Psoas muscle (tissue), 8 donors: ENCODE measurements around the gene UNC5B. TPM values are rescaled to one million over a fixed set of nuclear protein-coding genes. Genes with fewer than 3 reads are reported as not detected.
A peak's percentile ranks its signal among the peaks of the same experiment; 100 is the strongest.

Source experiments
- ATAC-seq, 4 donors: fragments of 200-7000 bp; cut with Tn5 transposase; one replicate each; pipeline ENCODE4 v1.9.1; 2020; ENCODE audit warnings: moderate library complexity in 3 of 4, mild to moderate bottlenecking in 2 of 4
- DNase-seq, 2 donors: peaks; one replicate each; pipeline ENCODE4 v3.0.0-alpha.2; 2020
- H3K27ac ChIP-seq: fragments of 200-600 bp; one replicate; pipeline ENCODE4 v1.8.0; 2022
- H3K27me3 ChIP-seq, 3 donors: fragments of 200-600 bp in 1 of 3; one replicate each; pipeline versions ENCODE4 v1.6.1 to v1.8.0; 2013 to 2022; ENCODE audit warnings: low read length in 2 of 3, mild to moderate bottlenecking in 2 of 3, moderate library complexity in 1 of 3; ENCODE audit not compliant: insufficient read depth in 3 of 3
- H3K36me3 ChIP-seq, 2 donors: fragments of 200-600 bp in 1 of 2; one replicate each; pipeline versions ENCODE4 v1.6.1 to v1.8.0; 2013 to 2022; ENCODE audit warnings: low read depth in 1 of 2, mild to moderate bottlenecking in 1 of 2, moderate library complexity in 1 of 2; ENCODE audit not compliant: insufficient read depth in 1 of 2
- H3K4me1 ChIP-seq: fragments of 200-600 bp; one replicate; pipeline ENCODE4 v1.8.0; 2022
- H3K4me3 ChIP-seq: fragments of 200-600 bp; one replicate; pipeline ENCODE4 v1.8.0; 2022; ENCODE audit warnings: mild to moderate bottlenecking
- H3K9me3 ChIP-seq: fragments of 200-600 bp; one replicate; pipeline ENCODE4 v1.8.0; 2022
- WGBS, 3 donors: extraction: QIAGEN DNeasy Blood & Tissue Kit; methylation state at CpG; one replicate each; pipeline versions ENCODE4 v1.1.6 to v1.1.7; 2013; 5-methylcytosine and 5-hydroxymethylcytosine counted together
- intact Hi-C, 2 donors: fragments of 100-400 bp; cut with DNase I; formaldehyde crosslinking; loops; one replicate each; pipeline versions ENCODE4 v1.11.0 to v1.14.2; 2022
- polyA plus RNA-seq, 3 donors: library from polyadenylated mRNA; stranded (reverse); fragments of 200-250 nt; gene quantifications; one replicate each; pipeline ENCODE4 v1.2.3, GENCODE V29; 2013
- total RNA-seq, 4 donors: library from RNA; stranded (reverse); fragmentation: NEBNext Ultra II Directional in 2 of 4; extraction: Animal tissue kit (Norgen Biotek cat#: 25700) in 2 of 4; gene quantifications; one replicate each; pipeline versions ENCODE4 v1.2.1 to v1.2.4, GENCODE V29; 2021 to 2023
- TF ChIP-seq, protein P1 (sequence below): fragments of 200-600 bp; IDR thresholded peaks from one replicate; pipeline ENCODE4 v1.8.0; 2022; ENCODE audit warnings: antibody characterized with exemption
- donor health status: healthy with polysubstance abuse.
- donor health status: DM: no; HTN: no; CAD: no; lungs with moderate emphysema.
- donor health status: Bipolar disorder and iron deficiency.
- donor health status: healthy.
- donor health status: DM: yes; HTN: yes; CAD: no.
- donor health status: DM: no; HTN: no; CAD: no.
- donor health status: DM: no; HTN: no; CAD: no.
- donor health status: DM: yes; HTN: yes; CAD: no.

Gene UNC5B
- total and polyA plus RNA-seq, 7 donors: 0.65 to 5.7 (median 1.3) TPM

DNA sequence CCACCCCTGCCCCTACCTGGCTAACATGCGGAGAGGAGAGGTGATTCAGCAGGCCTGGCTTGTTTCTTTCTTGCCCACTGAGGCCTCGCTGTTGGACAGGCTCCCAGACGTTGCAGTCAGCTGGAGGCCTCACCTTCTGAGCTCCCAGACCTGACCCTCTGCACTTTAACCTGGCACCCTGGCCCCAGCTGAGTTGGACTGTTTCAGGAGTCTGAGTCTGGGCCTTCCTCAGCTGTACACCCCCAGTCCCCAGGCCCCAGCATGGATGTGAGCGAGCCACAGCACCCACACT is 35.0 kb downstream of the UNC5B start:
- intact Hi-C loops: no loop called here

GRCh38 chr10:71247804-71248203 is 35.4 kb downstream of the UNC5B start:
- Histone ChIP-seq H3K27me3 (no peaks in the 10 kb centered on the region), H3K9me3 (no peaks in the 10 kb centered on the region), H3K27ac (no peak overlapping the region), H3K4me1 (peaks cover 23% of the 10 kb centered on the region), H3K36me3 (no peaks in the 10 kb centered on the region), H3K4me3 (no peak overlapping the region)
- no peak for ATAC-seq
- TF ChIP-seq, protein P1, sequence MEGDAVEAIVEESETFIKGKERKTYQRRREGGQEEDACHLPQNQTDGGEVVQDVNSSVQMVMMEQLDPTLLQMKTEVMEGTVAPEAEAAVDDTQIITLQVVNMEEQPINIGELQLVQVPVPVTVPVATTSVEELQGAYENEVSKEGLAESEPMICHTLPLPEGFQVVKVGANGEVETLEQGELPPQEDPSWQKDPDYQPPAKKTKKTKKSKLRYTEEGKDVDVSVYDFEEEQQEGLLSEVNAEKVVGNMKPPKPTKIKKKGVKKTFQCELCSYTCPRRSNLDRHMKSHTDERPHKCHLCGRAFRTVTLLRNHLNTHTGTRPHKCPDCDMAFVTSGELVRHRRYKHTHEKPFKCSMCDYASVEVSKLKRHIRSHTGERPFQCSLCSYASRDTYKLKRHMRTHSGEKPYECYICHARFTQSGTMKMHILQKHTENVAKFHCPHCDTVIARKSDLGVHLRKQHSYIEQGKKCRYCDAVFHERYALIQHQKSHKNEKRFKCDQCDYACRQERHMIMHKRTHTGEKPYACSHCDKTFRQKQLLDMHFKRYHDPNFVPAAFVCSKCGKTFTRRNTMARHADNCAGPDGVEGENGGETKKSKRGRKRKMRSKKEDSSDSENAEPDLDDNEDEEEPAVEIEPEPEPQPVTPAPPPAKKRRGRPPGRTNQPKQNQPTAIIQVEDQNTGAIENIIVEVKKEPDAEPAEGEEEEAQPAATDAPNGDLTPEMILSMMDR: no peak
- WGBS, 3 donors: 95 to 100% (median 100%) methylated on average over 1 of the region's 1 CpG
- DNase-seq: no peak
- intact Hi-C loops: no loop called here

More for the DNA sequence above, 35.0 kb downstream of the UNC5B start:
- H3K36me3 ChIP-seq: no peaks in the 10 kb centered on the region
- H3K4me1 ChIP-seq: peaks cover 26% of the 10 kb centered on the region
- H3K27ac ChIP-seq: no peak overlapping the region
- 90 to 99% (median 92%) methylated on average over 4 of the region's 4 CpGs for WGBS, 3 donors
- TF ChIP-seq, protein P1: no peak
- DNase-seq (no peak), ATAC-seq (no peak)
- no peak overlapping the region for H3K4me3 ChIP-seq
- no peaks in the 10 kb centered on the region for H3K9me3 ChIP-seq
- no peaks in the 10 kb centered on the region for H3K27me3 ChIP-seq

GRCh38 chr10:71248210-71248609 is 35.8 kb downstream of the UNC5B start:
- Histone ChIP-seq H3K9me3 (no peaks in the 10 kb centered on the region), H3K4me1 (peaks cover 21% of the 10 kb centered on the region), H3K27me3 (no peaks in the 10 kb centered on the region), H3K36me3 (no peaks in the 10 kb centered on the region), H3K27ac (no peak overlapping the region), H3K4me3 (no peak overlapping the region)
- 87 to 97% (median 96%) methylated on average over 6 of the region's 6 CpGs for WGBS, 3 donors
- ATAC-seq (no peak), DNase-seq (no peak)
- TF ChIP-seq, protein P1: no peak
- intact Hi-C loops: no loop called here

DNA sequence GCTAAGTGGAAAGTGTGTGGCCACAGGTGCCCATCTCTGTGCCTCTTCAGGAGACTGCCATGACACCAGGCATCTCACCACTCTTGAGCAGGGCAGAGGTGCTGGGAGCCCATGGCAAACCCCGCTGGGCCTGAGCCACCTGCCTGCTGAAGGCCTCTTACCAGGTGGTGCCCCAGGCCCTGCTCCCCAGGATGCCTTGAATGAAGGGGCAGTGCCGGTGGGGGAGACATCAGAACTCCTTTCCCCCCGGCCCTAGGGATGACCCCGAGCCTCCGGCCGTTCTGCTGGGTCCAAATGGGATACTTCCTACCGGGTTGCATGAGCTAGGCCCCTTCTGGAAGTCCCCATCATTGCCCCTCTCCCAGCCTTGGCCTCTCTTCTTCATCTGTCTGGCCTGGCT is 37.6 kb downstream of the UNC5B start:
- Histone ChIP-seq H3K9me3 (no peaks in the 10 kb centered on the region), H3K27ac (no peak overlapping the region), H3K4me3 (no peak overlapping the region), H3K4me1 (peaks cover 7% of the 10 kb centered on the region), H3K27me3 (no peaks in the 10 kb centered on the region), H3K36me3 (no peaks in the 10 kb centered on the region)
- 89 to 95% (median 91%) methylated on average over 7 of the region's 7 CpGs for WGBS, 3 donors
- no peak for ATAC-seq
- TF ChIP-seq, protein P1: no peak
- intact Hi-C loops: no loop called here
- peak in 1 of 2 donors; percentile 31 for DNase-seq

DNA sequence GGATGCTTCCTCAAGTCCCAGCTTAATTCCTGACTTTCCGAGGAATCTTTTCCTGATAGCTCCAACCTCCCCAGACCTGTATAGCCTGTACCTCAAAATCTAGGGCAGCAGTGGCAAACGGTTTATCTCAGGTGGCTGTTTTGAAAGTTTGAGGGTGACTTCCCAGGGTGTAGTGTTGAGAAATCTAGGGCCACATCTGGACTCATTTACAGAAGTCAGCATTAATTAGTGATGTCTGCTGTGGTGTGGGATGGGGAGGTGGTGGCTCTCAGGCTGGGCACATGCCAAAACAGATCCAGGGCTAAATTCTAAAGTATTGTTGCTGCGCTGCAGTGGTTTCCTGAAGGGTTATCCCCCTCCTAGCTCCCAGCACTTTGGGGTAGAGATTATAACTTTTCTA is 38.0 kb downstream of the UNC5B start:
- DNase-seq: peak in 1 of 2 donors; percentile 1
- no peak for ATAC-seq
- intact Hi-C loops: no loop called here
- no peak overlapping the region for H3K27ac ChIP-seq
- peaks cover 9% of the 10 kb centered on the region for H3K4me1 ChIP-seq
- no peaks in the 10 kb centered on the region for H3K27me3 ChIP-seq
- H3K9me3 ChIP-seq: no peaks in the 10 kb centered on the region
- H3K4me3 ChIP-seq: no peak overlapping the region
- H3K36me3 ChIP-seq: no peaks in the 10 kb centered on the region
- TF ChIP-seq, protein P1: no peak
- WGBS, 3 donors: 84 to 94% (median 90%) methylated on average over 3 of the region's 3 CpGs
